Progenitor cell of endocrine pancreas (in vitro differentiated cells): ENCODE data around the gene NUDT8. TPM values are rescaled to one million over a fixed set of nuclear protein-coding genes. Genes with fewer than 3 reads are reported as not detected.
A peak's percentile ranks its signal among the peaks of the same experiment; 100 is the strongest.

Source experiments
- DNase-seq: peaks from one replicate; pipeline ENCODE4 v3.0.0; 2021; ENCODE audit warnings: low spot score; ENCODE audit not compliant: unreplicated experiment
- H3K27ac Mint-ChIP-seq: 2 replicates; pipeline ENCODE4 v1.8.0; 2021; ENCODE audit warnings: mild to moderate bottlenecking, moderate library complexity, mixed read lengths
- H3K27me3 Mint-ChIP-seq: 2 replicates; pipeline ENCODE4 v1.8.0; 2021; ENCODE audit warnings: mixed read lengths
- H3K36me3 Mint-ChIP-seq: 2 replicates; pipeline ENCODE4 v1.8.0; 2022; ENCODE audit warnings: mixed read lengths; ENCODE audit not compliant: insufficient read depth
- H3K4me1 Mint-ChIP-seq: 2 replicates; pipeline ENCODE4 v1.8.0; 2021; ENCODE audit warnings: low read depth, mixed read lengths
- H3K4me3 Mint-ChIP-seq: 2 replicates; pipeline ENCODE4 v1.8.0; 2021; ENCODE audit warnings: low read depth, mild to moderate bottlenecking, moderate library complexity, mixed read lengths
- H3K9me3 Mint-ChIP-seq: 2 replicates; pipeline ENCODE4 v1.8.0; 2021; ENCODE audit warnings: low read depth, mixed read lengths
- total RNA-seq: library from RNA; stranded (reverse); gene quantifications from 2 replicates; pipeline ENCODE4 v1.2.1, GENCODE V29; 2021
- TF ChIP-seq, protein P1 (sequence below): fragments of 200-600 bp; sonication (generic); IDR thresholded peaks from one replicate; pipeline ENCODE4 v1.5.0; 2021; ENCODE audit warnings: antibody characterized with exemption, mild to moderate bottlenecking; ENCODE audit not compliant: unreplicated experiment

The NUDT8 gene
- total RNA-seq, 1 donor from 2014 or later: 5.1 TPM

DNA sequence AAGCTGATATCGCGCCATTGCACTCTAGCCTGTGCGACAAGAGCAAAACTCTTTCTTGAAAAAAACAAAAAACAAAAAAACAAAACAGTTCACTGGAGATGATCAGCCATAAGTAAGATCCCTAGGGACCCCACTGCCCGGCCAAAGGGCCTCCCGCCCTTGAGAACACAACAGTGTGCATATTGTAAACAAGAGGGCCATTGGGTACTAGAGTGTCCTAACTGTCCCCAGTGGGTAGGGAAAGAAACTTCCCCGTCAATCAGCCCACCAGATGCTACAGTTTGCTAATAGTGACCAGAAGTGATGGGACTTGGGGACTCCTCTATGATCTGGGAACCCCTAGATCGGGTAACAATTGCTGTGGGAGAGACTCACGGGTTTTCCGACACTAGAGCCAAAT, 24.5 kb upstream of the NUDT8 start:
- Mint-ChIP-seq H3K9me3 (peaks cover 7% of the 10 kb centered on the region), H3K27me3 (no peaks in the 10 kb centered on the region), H3K4me1 (peaks cover 14% of the 10 kb centered on the region), H3K36me3 (peaks cover 2% of the 10 kb centered on the region), H3K27ac (no peak overlapping the region), H3K4me3 (no peak overlapping the region)
- no peak for DNase-seq
- TF ChIP-seq, protein P1, sequence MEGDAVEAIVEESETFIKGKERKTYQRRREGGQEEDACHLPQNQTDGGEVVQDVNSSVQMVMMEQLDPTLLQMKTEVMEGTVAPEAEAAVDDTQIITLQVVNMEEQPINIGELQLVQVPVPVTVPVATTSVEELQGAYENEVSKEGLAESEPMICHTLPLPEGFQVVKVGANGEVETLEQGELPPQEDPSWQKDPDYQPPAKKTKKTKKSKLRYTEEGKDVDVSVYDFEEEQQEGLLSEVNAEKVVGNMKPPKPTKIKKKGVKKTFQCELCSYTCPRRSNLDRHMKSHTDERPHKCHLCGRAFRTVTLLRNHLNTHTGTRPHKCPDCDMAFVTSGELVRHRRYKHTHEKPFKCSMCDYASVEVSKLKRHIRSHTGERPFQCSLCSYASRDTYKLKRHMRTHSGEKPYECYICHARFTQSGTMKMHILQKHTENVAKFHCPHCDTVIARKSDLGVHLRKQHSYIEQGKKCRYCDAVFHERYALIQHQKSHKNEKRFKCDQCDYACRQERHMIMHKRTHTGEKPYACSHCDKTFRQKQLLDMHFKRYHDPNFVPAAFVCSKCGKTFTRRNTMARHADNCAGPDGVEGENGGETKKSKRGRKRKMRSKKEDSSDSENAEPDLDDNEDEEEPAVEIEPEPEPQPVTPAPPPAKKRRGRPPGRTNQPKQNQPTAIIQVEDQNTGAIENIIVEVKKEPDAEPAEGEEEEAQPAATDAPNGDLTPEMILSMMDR: no peak

DNA sequence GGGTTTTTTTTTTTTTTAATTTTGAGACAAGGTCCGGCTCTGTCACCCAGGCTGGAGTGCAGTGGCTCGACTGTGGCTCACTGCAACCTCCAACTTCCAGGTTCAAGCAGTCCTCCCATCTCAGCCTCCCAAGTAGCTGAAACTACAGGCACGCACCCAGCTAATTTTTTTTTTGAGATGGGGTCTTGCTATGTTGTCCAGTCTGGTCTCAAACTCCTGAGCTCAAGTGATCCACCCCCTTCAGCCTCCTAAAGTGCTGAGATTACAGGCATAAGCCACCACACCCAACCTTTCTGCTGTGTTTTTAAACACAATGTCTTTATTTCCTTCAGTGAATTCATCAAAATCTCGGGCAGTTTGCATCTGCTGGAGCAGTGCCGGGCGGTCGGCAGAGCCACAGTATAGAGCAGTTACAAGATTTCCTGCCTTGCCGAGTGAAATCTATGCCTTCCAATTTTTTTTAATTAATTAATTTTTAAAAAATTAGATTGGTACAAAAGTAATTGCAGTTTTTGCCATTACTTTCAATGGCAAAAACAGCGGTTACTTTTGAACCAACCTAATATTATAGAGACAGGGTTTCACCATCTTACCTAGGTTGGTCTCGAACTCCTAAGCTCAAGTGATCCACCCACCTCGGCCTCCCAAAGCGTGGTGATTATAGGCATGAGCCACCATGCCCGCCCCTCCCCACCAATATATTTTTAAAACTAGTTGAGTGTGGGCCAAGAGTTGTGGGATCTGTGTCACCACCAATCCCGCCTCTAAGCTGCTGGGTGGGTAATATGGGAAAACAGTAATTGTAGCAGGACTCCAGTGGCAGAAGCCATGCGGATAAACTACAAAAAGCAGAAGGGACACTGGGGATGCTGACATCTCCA, 23.5 kb upstream of the NUDT8 start:
- H3K27me3 Mint-ChIP-seq: no peaks in the 10 kb centered on the region
- no peak for DNase-seq
- peak overlapping the region; percentile 85 for H3K27ac Mint-ChIP-seq
- TF ChIP-seq, protein P1: no peak
- peaks cover 2% of the 10 kb centered on the region for H3K36me3 Mint-ChIP-seq
- H3K4me3 Mint-ChIP-seq: no peak overlapping the region
- peaks cover 14% of the 10 kb centered on the region for H3K4me1 Mint-ChIP-seq
- peaks cover 7% of the 10 kb centered on the region for H3K9me3 Mint-ChIP-seq

DNA sequence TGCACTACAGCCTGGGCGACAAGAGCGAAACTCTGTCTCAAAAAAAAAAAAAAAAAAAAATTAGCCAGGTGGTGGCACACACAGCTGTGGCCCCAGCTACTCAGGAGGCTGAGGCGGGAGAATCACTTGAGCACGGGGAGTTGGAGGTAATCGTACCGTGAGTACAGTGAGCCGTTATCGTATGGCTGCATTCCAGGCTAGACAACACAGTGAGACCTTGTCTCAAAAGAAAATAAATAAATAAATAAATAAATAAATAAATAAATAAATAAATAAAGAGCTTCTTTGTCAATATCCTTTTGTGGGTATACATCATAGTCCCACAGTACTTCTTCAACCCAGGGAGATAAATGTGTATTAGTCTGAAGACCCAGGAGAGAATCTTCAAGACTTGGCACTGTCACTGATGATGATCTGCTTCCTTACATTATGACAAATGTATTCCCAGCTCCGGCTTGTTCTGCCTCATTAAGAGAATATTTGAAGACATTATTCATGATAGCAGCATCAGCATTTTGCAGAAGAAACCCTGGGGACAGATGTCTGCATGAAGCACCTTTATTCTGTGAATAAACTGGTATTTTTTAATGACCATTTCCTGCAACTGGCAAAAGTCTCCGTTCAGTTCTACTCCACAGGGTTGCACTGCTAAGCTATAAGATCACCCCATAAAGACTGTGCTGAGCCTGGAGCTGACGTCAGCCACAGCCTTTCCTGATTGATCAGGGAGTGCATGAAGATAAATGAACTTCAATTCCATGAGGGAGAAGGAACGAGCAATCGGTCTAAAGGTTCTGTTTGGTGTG, 22.4 kb upstream of the NUDT8 start:
- Mint-ChIP-seq H3K27me3 (no peaks in the 10 kb centered on the region), H3K9me3 (peaks cover 7% of the 10 kb centered on the region), H3K27ac (peak overlapping the region; percentile 85), H3K4me3 (peak overlapping the region; percentile 32), H3K36me3 (peaks cover 2% of the 10 kb centered on the region), H3K4me1 (peaks cover 14% of the 10 kb centered on the region)
- TF ChIP-seq, protein P1: no peak
- DNase-seq: no peak

DNA sequence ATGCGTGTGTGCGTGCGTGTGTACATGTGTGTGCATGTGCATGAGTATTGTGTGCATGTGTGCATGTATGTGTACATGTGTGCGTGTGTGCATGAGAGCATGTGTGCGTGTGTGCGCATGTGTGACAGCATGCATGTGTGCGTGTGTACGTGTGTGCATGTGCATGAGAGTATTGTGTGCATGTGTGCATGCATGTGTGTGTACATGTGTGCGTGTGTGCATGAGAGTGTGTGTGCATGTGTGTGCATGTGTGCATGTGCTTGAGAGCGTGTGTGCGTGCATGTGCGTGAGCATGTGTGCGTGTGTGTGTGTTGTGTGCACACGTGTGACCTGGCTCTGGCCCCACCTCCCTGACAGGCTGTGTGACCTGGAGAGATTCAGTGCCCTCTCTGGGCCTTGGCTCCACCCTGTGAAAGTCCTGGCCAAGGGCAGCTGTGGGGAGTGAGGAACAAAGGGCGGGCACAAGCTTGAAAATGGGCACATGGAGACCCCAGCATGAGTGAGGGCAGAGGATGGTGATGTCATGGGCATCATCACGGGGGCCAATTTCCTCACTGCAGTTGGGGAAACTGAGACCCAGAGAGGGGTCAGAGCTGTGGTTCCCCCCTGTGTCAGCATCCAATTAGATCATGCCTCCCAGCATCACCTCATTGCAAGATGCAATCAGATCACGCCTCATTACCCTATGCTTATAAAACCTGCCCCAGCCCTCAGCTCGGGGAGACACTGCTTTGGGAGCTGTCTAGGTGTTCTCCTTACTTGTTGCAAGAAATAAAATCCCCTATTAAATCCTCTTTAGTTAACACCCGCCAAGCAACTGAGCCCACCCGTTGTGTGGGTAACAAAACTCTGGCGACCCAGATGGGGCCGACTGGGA, 20.1 kb upstream of the NUDT8 start:
- Mint-ChIP-seq H3K36me3 (no peaks in the 10 kb centered on the region), H3K4me3 (no peak overlapping the region), H3K27me3 (no peaks in the 10 kb centered on the region)

More for the DNA sequence above, 20.1 kb upstream of the NUDT8 start:
- H3K4me1 Mint-ChIP-seq: peaks cover 14% of the 10 kb centered on the region
- TF ChIP-seq, protein P1: no peak
- DNase-seq: no peak
- H3K9me3 Mint-ChIP-seq: peaks cover 4% of the 10 kb centered on the region
- H3K27ac Mint-ChIP-seq: peak overlapping the region; percentile 90
